HEK293 (cell line): Measurements from ENCODE around the gene WAPL.

Experiments used
- CTCF ChIA-PET: fragments of 350-600 bp; formaldehyde crosslinking; extraction: SDS; loops from one replicate; lab custom pipeline; 2021; ENCODE audit warnings: antibody characterized with exemption; lab: Yijun Ruan, JAX
- POLR2A ChIA-PET: fragments of 300-600 bp; formaldehyde crosslinking; extraction: SDS; loops from one replicate; lab custom pipeline; 2020; ENCODE audit warnings: antibody characterized with exemption, inconsistent platforms; lab: Yijun Ruan, JAX
- H3K27ac ChIP-seq: fragments of 200-500 bp; sonication (Bioruptor generic); 2 replicates; pipeline ENCODE4 v1.5.1; 2014; ENCODE audit warnings: low read depth, low read length, control low read depth, inconsistent platforms; ENCODE audit errors: extremely low read depth
- H3K36me3 ChIP-seq, 2 experiments: fragments of 200-500 bp in 1 of 2; sonication (Bioruptor generic) in 1 of 2; 1 replicate in 1 of 2; 2 replicates in 1 of 2; pipeline ENCODE4 v1.5.1; 2014 to 2017; ENCODE audit warnings: inconsistent platforms in 2 of 2, low read length in 2 of 2; ENCODE audit not compliant: control insufficient read depth in 2 of 2, insufficient read depth in 1 of 2
- H3K4me1 ChIP-seq: fragments of 200-500 bp; sonication (Bioruptor generic); 2 replicates; pipeline ENCODE4 v1.5.1; 2014; ENCODE audit warnings: mild to moderate bottlenecking, low read length, inconsistent platforms; ENCODE audit not compliant: control insufficient read depth, insufficient read depth
- H3K4me3 ChIP-seq: 2 replicates; pipeline ENCODE4 v1.5.1; 2011; ENCODE audit warnings: low read depth, mild to moderate bottlenecking, control low read depth, low read length, moderate library complexity
- H3K9me3 ChIP-seq: fragments of 200-500 bp; sonication (Bioruptor generic); 2 replicates; pipeline ENCODE4 v1.5.1; 2014; ENCODE audit warnings: low read depth, low read length, inconsistent platforms; ENCODE audit not compliant: control insufficient read depth, insufficient read depth
- RBAK ChIP-seq: fragments of 450-650 bp; formaldehyde crosslinking; IDR thresholded peaks from 2 replicates; pipeline ENCODE4 v1.5.1; 2016; ENCODE audit warnings: missing biosample characterization, missing genetic modification characterization
- SP3 ChIP-seq: fragments of 450-650 bp; formaldehyde crosslinking; IDR thresholded peaks from 2 replicates; pipeline ENCODE4 v1.5.1; 2016; ENCODE audit warnings: missing biosample characterization, missing genetic modification characterization
- ZBTB44 ChIP-seq: fragments of 450-650 bp; IDR thresholded peaks from 2 replicates; pipeline ENCODE4 v1.5.1; 2018; ENCODE audit warnings: missing biosample characterization, mild to moderate bottlenecking, missing genetic modification characterization
- ZFP41 ChIP-seq: fragments of 450-650 bp; formaldehyde crosslinking; IDR thresholded peaks from 2 replicates; pipeline ENCODE4 v1.5.1; 2016; ENCODE audit warnings: missing biosample characterization, missing genetic modification characterization, borderline replicate concordance
- ZNF10 ChIP-seq: fragments of 450-650 bp; formaldehyde crosslinking; IDR thresholded peaks from 2 replicates; pipeline ENCODE4 v1.5.1; 2017; ENCODE audit warnings: missing biosample characterization, missing genetic modification characterization
- ZNF146 ChIP-seq: fragments of 450-650 bp; formaldehyde crosslinking; IDR thresholded peaks from 2 replicates; pipeline ENCODE4 v1.5.1; 2016; ENCODE audit warnings: missing biosample characterization, missing genetic modification characterization
- ZNF169 ChIP-seq: fragments of 450-650 bp; formaldehyde crosslinking; IDR thresholded peaks from 2 replicates; pipeline ENCODE4 v1.5.1; 2016; ENCODE audit warnings: missing biosample characterization, missing genetic modification characterization
- ZNF26 ChIP-seq: fragments of 450-650 bp; formaldehyde crosslinking; IDR thresholded peaks from 2 replicates; pipeline ENCODE4 v1.5.1; 2016; ENCODE audit warnings: missing biosample characterization, missing genetic modification characterization
- ZNF274 ChIP-seq, 2 experiments: fragments of 200-500 bp in 1 of 2; fragments of 450-650 bp in 1 of 2; sonication (Bioruptor generic) in 1 of 2; formaldehyde crosslinking in 1 of 2; IDR thresholded peaks; 2 replicates each; pipeline versions ENCODE4 v1.5.1 to v1.6.1; 2014 to 2016; ENCODE audit warnings: borderline replicate concordance in 1 of 2, inconsistent platforms in 1 of 2, low read length in 1 of 2, missing biosample characterization in 1 of 2, missing genetic modification characterization in 1 of 2
- ZNF423 ChIP-seq: fragments of 450-650 bp; formaldehyde crosslinking; IDR thresholded peaks from 2 replicates; pipeline ENCODE4 v1.5.1; 2016; ENCODE audit warnings: missing biosample characterization, missing genetic modification characterization
- ZNF560 ChIP-seq: fragments of 450-650 bp; formaldehyde crosslinking; IDR thresholded peaks from 2 replicates; pipeline ENCODE4 v1.5.1; 2017; ENCODE audit warnings: missing biosample characterization, missing genetic modification characterization, borderline replicate concordance
- ZNF571 ChIP-seq: fragments of 450-650 bp; formaldehyde crosslinking; IDR thresholded peaks from 2 replicates; pipeline ENCODE4 v1.5.0; 2017; ENCODE audit warnings: missing biosample characterization, missing genetic modification characterization
- ZNF624 ChIP-seq: fragments of 450-650 bp; formaldehyde crosslinking; IDR thresholded peaks from 2 replicates; pipeline ENCODE4 v1.5.1; 2017; ENCODE audit warnings: missing biosample characterization, missing genetic modification characterization
- ZNF660 ChIP-seq: fragments of 450-650 bp; IDR thresholded peaks from 2 replicates; pipeline ENCODE4 v1.5.1; 2018; ENCODE audit warnings: missing biosample characterization, mild to moderate bottlenecking, missing genetic modification characterization
- ZNF768 ChIP-seq: fragments of 450-650 bp; formaldehyde crosslinking; IDR thresholded peaks from 2 replicates; pipeline ENCODE4 v1.5.1; 2018; ENCODE audit warnings: missing biosample characterization, mild to moderate bottlenecking, missing genetic modification characterization
- ZNF785 ChIP-seq: fragments of 450-650 bp; formaldehyde crosslinking; IDR thresholded peaks from 2 replicates; pipeline ENCODE4 v1.5.1; 2016; ENCODE audit warnings: missing biosample characterization, missing genetic modification characterization
- ZNF837 ChIP-seq: fragments of 450-650 bp; formaldehyde crosslinking; IDR thresholded peaks from 2 replicates; pipeline ENCODE4 v1.5.1; 2016; ENCODE audit warnings: missing biosample characterization, missing genetic modification characterization
- TF ChIP-seq, protein P1 (sequence below): fragments of 450-650 bp; formaldehyde crosslinking; IDR thresholded peaks from 2 replicates; pipeline ENCODE4 v1.5.1; 2017; ENCODE audit warnings: missing biosample characterization, missing genetic modification characterization

WAPL gene

DNA sequence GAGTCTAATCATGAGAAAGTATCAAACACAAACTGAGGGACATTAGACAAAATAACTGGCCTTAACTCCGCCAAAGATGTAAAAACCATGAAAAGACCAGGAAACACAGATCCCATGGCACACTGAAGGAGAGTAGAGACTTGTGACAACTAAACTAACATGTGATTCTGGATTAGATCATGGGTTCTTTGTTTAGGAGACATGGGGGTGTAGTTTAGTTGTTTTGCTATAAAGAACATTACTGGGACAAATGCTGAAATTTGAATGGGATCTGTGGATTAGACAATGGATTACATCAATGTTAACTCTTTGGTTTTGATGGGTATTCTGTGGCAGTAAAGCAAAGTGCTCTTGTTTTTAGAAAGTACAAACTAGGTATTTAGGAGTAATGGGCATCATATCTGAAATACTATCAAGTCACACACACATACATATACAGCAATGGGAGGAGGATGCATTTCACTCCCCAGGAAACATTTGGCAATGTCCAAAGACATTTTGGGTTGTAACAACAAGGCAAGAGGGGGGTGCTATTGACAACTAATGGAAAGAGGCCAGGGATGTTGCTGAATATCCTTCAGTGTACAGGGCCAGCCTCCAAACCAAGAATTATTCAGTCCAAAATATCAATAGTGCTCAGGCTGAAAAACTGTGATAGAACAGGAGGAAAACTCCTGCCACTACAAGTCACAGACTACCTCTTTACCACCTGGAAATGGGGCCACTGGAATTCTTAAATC, 32.4 kb downstream of the WAPL start (continued):
- no peak for TF ChIP-seq ZFP41 (tag by site-specific recombination)
- TF ChIP-seq ZNF560 (tag by site-specific recombination), result no peak
- TF ChIP-seq ZNF10 (tag by site-specific recombination), result no peak
- TF ChIP-seq ZNF768 (tag by site-specific recombination), result no peak
- TF ChIP-seq ZNF169 (tag by site-specific recombination), result no peak
- TF ChIP-seq ZNF785, result no peak

DNA sequence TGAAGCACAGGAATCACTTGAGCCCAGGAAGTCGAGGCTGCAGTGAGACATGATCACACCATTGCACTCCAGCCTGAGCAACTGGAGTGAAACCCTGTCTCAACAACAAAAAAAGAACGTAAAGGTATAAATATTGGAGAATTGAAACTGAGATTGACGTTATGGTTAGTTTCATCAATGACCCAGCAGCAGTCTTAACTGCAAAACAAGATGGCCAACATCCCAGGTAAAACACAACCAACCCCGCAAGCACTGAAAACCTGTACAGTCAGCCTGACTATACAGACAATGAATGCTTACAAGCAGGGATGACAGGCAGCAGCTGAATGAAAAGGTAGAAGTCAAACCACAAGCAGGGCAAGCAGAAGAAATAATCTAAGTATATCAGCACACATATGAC, 34.7 kb downstream of the WAPL start:
- no peaks in the 10 kb centered on the region for H3K4me1 ChIP-seq
- TF ChIP-seq ZNF571 (tag by site-specific recombination) (no peak), ZBTB44 (tag by site-specific recombination) (no peak), ZNF837 (tag by site-specific recombination) (no peak), ZNF26 (no peak)
- no peak overlapping the region for H3K27ac ChIP-seq
- ChIA-PET POLR2A (no interaction called here), CTCF (no interaction called here)
- H3K9me3 ChIP-seq, result no peaks in the 10 kb centered on the region
- H3K36me3 ChIP-seq, result peaks cover 10 to 63% of the 10 kb centered on the region in 2 experiments
- no peak overlapping the region for H3K4me3 ChIP-seq

DNA sequence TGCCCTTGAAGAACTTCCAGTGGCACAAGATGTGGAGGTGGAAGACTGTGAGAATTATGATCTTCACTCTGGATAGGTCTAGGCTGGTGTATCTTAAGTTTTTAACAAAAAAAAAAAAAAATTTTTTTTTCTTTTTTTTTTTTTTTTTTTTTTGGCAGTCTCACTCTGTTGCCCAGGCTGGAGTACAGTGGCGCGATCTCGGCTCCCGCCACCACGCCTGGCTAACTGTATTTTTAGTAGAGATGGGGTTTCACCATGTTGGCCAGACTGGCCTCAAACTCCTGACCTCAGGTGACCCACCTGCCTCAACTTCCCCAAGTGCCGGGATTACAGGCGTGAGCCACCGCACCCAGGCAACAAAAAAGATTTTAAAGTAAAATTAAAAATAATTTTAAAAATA, 37.9 kb downstream of the WAPL start:
- POLR2A ChIA-PET, result no interaction called here
- no peak for TF ChIP-seq ZNF274 (IDR thresholded peaks at IDR 0.05; ENCODE audit: low read length)
- TF ChIP-seq ZNF274 (tag by site-specific recombination; IDR thresholded peaks at IDR 0.05; ENCODE audit: borderline replicate concordance), result no peak
- TF ChIP-seq ZNF146, result no peak
- no peak for TF ChIP-seq ZNF660 (tag by site-specific recombination)
- no peak for TF ChIP-seq ZNF423 (tag by site-specific recombination)
- TF ChIP-seq SP3 (tag by site-specific recombination), result no peak
- no peak for TF ChIP-seq ZNF624 (tag by site-specific recombination)
- TF ChIP-seq RBAK (tag by site-specific recombination), result no peak
- TF ChIP-seq, protein P1, sequence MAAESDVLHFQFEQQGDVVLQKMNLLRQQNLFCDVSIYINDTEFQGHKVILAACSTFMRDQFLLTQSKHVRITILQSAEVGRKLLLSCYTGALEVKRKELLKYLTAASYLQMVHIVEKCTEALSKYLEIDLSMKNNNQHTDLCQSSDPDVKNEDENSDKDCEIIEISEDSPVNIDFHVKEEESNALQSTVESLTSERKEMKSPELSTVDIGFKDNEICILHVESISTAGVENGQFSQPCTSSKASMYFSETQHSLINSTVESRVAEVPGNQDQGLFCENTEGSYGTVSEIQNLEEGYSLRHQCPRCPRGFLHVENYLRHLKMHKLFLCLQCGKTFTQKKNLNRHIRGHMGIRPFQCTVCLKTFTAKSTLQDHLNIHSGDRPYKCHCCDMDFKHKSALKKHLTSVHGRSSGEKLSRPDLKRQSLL (tag by site-specific recombination), result no peak
- CTCF ChIA-PET, result interaction anchor here (0.9 to 1.0 kb wide), 3 partner anchors 11 to 100 kb away, joined by 3 to 4 read pairs (median 3); no protein-coding TSS in a partner anchor
- Histone ChIP-seq H3K9me3 (no peaks in the 10 kb centered on the region), H3K4me1 (no peaks in the 10 kb centered on the region), H3K36me3 (peaks cover 10 to 43% of the 10 kb centered on the region in 2 experiments), H3K4me3 (no peak overlapping the region), H3K27ac (no peak overlapping the region)
